HepG2 (cell line): ENCODE results near the gene MADD. TPM values are rescaled to one million over a fixed set of nuclear protein-coding genes. Genes with fewer than 3 reads are reported as not detected.

ENCODE experiments used
- BCL3 ChIP-seq: sonication (generic); formaldehyde crosslinking; IDR thresholded peaks from 2 replicates; pipeline ENCODE4 v1.5.1; 2020; ENCODE audit warnings: mild to moderate bottlenecking, missing genetic modification reagents, moderate library complexity
- CEBPB ChIP-seq: IDR thresholded peaks from 2 replicates; pipeline ENCODE4 v1.6.1; 2011; ENCODE audit warnings: low read depth, low read length, improper control_type of control experiment, borderline replicate concordance
- FOXA1 ChIP-seq, 2 experiments: fragments of 450-650 bp in 1 of 2; sonication (generic) in 1 of 2; formaldehyde crosslinking in 1 of 2; IDR thresholded peaks; 2 replicates each; pipeline versions ENCODE4 v1.4.0 to v1.6.1; 2016 to 2020; ENCODE audit warnings: missing genetic modification reagents in 1 of 2
- FOXA3 ChIP-seq: IDR thresholded peaks from 2 replicates; pipeline ENCODE4 v1.6.1; 2016; ENCODE audit warnings: missing genetic modification reagents, missing compliant biosample characterization
- HNRNPK ChIP-seq: fragments of 200-400 bp; formaldehyde crosslinking; IDR thresholded peaks from 2 replicates; pipeline ENCODE4 v1.6.1; 2018; ENCODE audit warnings: low read length, low read depth, moderate library complexity, mild to moderate bottlenecking; ENCODE audit not compliant: poor library complexity, severe bottlenecking
- HOXA3 ChIP-seq: sonication (generic); formaldehyde crosslinking; IDR thresholded peaks from 2 replicates; pipeline ENCODE4 v1.5.0; 2020; ENCODE audit warnings: missing genetic modification reagents
- JARID2 ChIP-seq: sonication (generic); formaldehyde crosslinking; IDR thresholded peaks from 2 replicates; pipeline ENCODE4 v1.8.1; 2023; ENCODE audit warnings: missing genetic modification reagents, inconsistent platforms; ENCODE audit not compliant: insufficient replicate concordance
- MXD1 ChIP-seq: sonication (generic); formaldehyde crosslinking; IDR thresholded peaks from 2 replicates; pipeline ENCODE4 v1.4.0; 2020; ENCODE audit warnings: mild to moderate bottlenecking, missing genetic modification reagents
- NFRKB ChIP-seq: fragments of 450-650 bp; IDR thresholded peaks from 2 replicates; pipeline ENCODE4 v1.6.1; 2017
- POLR2G ChIP-seq: fragments of 200-400 bp; formaldehyde crosslinking; IDR thresholded peaks from 2 replicates; pipeline ENCODE4 v1.6.1; 2018; ENCODE audit warnings: mild to moderate bottlenecking, low read depth, low read length, moderate library complexity
- RAD21 ChIP-seq: fragments of 450-650 bp; formaldehyde crosslinking; IDR thresholded peaks from 2 replicates; pipeline ENCODE4 v1.5.0; 2020; ENCODE audit warnings: mild to moderate bottlenecking
- RFX3 ChIP-seq: IDR thresholded peaks from 2 replicates; pipeline ENCODE4 v1.6.1; 2016; ENCODE audit warnings: missing biosample characterization, missing genetic modification reagents
- RFXAP ChIP-seq: sonication (generic); formaldehyde crosslinking; IDR thresholded peaks from 2 replicates; pipeline ENCODE4 v1.4.0; 2020; ENCODE audit warnings: missing genetic modification reagents, borderline replicate concordance
- SETDB1 ChIP-seq: sonication (generic); formaldehyde crosslinking; IDR thresholded peaks from 2 replicates; pipeline ENCODE4 v1.5.1; 2020; ENCODE audit warnings: missing genetic modification reagents, mild to moderate bottlenecking, borderline replicate concordance
- SKI ChIP-seq: fragments of 450-650 bp; IDR thresholded peaks from one replicate; pipeline ENCODE4 v1.6.1; 2018; ENCODE audit warnings: mild to moderate bottlenecking; ENCODE audit not compliant: partially characterized antibody
- SRSF1 ChIP-seq: fragments of 200-400 bp; formaldehyde crosslinking; optimal IDR thresholded peaks from 2 replicates; pipeline ENCODE3; 2017; ENCODE audit warnings: mild to moderate bottlenecking, low read depth, low read length, moderate library complexity
- SSRP1 ChIP-seq: IDR thresholded peaks from 2 replicates; pipeline ENCODE4 v1.6.1; 2016; ENCODE audit warnings: control low read depth
- TAF1 ChIP-seq: sonication (generic); formaldehyde crosslinking; IDR thresholded peaks from 2 replicates; pipeline ENCODE4 v1.4.0; 2020; ENCODE audit warnings: missing genetic modification reagents
- ZFP91 ChIP-seq: sonication (generic); formaldehyde crosslinking; IDR thresholded peaks from 2 replicates; pipeline ENCODE4 v1.9.0; 2022; ENCODE audit warnings: missing genetic modification reagents, mild to moderate bottlenecking, borderline replicate concordance
- ZFX ChIP-seq: sonication (generic); formaldehyde crosslinking; IDR thresholded peaks from 2 replicates; pipeline ENCODE4 v1.4.0; 2020; ENCODE audit warnings: mild to moderate bottlenecking, low read depth, missing genetic modification reagents, moderate library complexity
- ZNF335 ChIP-seq: sonication (generic); formaldehyde crosslinking; IDR thresholded peaks from 2 replicates; pipeline ENCODE4 v1.4.0; 2020; ENCODE audit warnings: missing genetic modification reagents
- ZNF431 ChIP-seq: sonication (generic); formaldehyde crosslinking; IDR thresholded peaks from 2 replicates; pipeline ENCODE4 v1.9.0; 2022; ENCODE audit warnings: missing genetic modification reagents, low read depth, mild to moderate bottlenecking, borderline replicate concordance
- ZNF788 ChIP-seq: sonication (generic); formaldehyde crosslinking; IDR thresholded peaks from 2 replicates; pipeline ENCODE4 v1.5.0; 2020; ENCODE audit warnings: mild to moderate bottlenecking, missing genetic modification reagents, borderline replicate concordance
- ZSCAN12 ChIP-seq: sonication (generic); formaldehyde crosslinking; IDR thresholded peaks from 2 replicates; pipeline ENCODE4 v1.9.0; 2021; ENCODE audit warnings: mild to moderate bottlenecking, missing genetic modification reagents
- polyA plus RNA-seq, 8 experiments: library from polyadenylated mRNA; depleted of rRNA in 3 of 8; stranded (reverse) in 7 of 8; unstranded in 1 of 8; fragments of >200 nt; fragmentation: Illumina TruSeq in 4 of 8; extraction: Trizol in 4 of 8; gene quantifications; 2 replicates each; pipeline versions ENCODE4 v1.2.1 to v1.2.3, GENCODE V29; 2011 to 2016; ENCODE audit warnings: low read depth in 4 of 8, missing spikeins in 1 of 8, mixed read lengths in 1 of 8; ENCODE audit not compliant: insufficient read depth in 1 of 8
- total RNA-seq, 5 experiments: library from RNA; depleted of rRNA; stranded (reverse); fragments of >200 nt; fragmentation: Illumina TruSeq; extraction: Trizol; gene quantifications; 2 replicates each; pipeline ENCODE4 v1.2.3, GENCODE V29; 2016; ENCODE audit warnings: low read depth in 1 of 5
- TF ChIP-seq, protein P1 (sequence below): sonication (generic); formaldehyde crosslinking; IDR thresholded peaks from 2 replicates; pipeline ENCODE4 v1.5.0; 2020; ENCODE audit warnings: mild to moderate bottlenecking, missing genetic modification reagents, moderate library complexity

MADD gene
- total and polyA plus RNA-seq, 2 of the 13 experiments (the other 11 are each of a cell fraction or from before 2014, with no cell fraction given) = 18.0 to 29.2 TPM

GRCh38 chr11:47269829-47270305 is at the start of gene MADD (continued):
- TF ChIP-seq POLR2G (peak; percentile 79), TAF1 (CRISPR knock-in tag) (peak; percentile 46), NFRKB (no peak), ZNF335 (CRISPR knock-in tag) (peak; percentile 7; the same call in 1 of the 2 replicates), FOXA3 (CRISPR knock-in tag) (0 out of 2 replicates have a peak, but pooled peaks have one; percentile 26), SSRP1 (CRISPR knock-in tag) (0 out of 2 replicates have a peak, but pooled peaks have one; percentile 66), RAD21 (0 out of 2 replicates have a peak, but pooled peaks have one; percentile 6), RFX3 (CRISPR knock-in tag) (no peak), HNRNPK (peak; percentile 25), RFXAP (peak; percentile 23; the same call in 1 of the 2 replicates), ZNF431 (CRISPR knock-in tag) (no peak), BCL3 (CRISPR knock-in tag) (peak; percentile 42; the same call in 1 of the 2 replicates), SKI (peak; percentile 48), MXD1 (0 out of 2 replicates have a peak, but pooled peaks have one; percentile 18), ZFP91 (CRISPR knock-in tag) (0 out of 2 replicates have a peak, but pooled peaks have one; percentile 12), ZSCAN12 (0 out of 2 replicates have a peak, but pooled peaks have one; percentile 66), CEBPB (no peak), SRSF1 (no peak), SETDB1 (CRISPR knock-in tag) (no peak), ZFX (CRISPR knock-in tag) (peak; percentile 71), HOXA3 (peak; percentile 42), FOXA1 (IDR thresholded peaks at IDR 0.05) (no peak), FOXA1 (CRISPR knock-in tag; IDR thresholded peaks at IDR 0.05) (no peak), ZNF788 (CRISPR knock-in tag) (no peak), JARID2 (CRISPR knock-in tag) (no peak)
- TF ChIP-seq, protein P1, sequence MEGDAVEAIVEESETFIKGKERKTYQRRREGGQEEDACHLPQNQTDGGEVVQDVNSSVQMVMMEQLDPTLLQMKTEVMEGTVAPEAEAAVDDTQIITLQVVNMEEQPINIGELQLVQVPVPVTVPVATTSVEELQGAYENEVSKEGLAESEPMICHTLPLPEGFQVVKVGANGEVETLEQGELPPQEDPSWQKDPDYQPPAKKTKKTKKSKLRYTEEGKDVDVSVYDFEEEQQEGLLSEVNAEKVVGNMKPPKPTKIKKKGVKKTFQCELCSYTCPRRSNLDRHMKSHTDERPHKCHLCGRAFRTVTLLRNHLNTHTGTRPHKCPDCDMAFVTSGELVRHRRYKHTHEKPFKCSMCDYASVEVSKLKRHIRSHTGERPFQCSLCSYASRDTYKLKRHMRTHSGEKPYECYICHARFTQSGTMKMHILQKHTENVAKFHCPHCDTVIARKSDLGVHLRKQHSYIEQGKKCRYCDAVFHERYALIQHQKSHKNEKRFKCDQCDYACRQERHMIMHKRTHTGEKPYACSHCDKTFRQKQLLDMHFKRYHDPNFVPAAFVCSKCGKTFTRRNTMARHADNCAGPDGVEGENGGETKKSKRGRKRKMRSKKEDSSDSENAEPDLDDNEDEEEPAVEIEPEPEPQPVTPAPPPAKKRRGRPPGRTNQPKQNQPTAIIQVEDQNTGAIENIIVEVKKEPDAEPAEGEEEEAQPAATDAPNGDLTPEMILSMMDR (CRISPR knock-in tag) = peak; percentile 35; the same call in 1 of the 2 replicates
